ENCODE results near the gene GJA4.
"Not testable (repeated sequence)": the region's sequence is repeated elsewhere in the genome, so short reads cannot be mapped to it uniquely, and the experiment has no call there.

GJA4 gene

DNA sequence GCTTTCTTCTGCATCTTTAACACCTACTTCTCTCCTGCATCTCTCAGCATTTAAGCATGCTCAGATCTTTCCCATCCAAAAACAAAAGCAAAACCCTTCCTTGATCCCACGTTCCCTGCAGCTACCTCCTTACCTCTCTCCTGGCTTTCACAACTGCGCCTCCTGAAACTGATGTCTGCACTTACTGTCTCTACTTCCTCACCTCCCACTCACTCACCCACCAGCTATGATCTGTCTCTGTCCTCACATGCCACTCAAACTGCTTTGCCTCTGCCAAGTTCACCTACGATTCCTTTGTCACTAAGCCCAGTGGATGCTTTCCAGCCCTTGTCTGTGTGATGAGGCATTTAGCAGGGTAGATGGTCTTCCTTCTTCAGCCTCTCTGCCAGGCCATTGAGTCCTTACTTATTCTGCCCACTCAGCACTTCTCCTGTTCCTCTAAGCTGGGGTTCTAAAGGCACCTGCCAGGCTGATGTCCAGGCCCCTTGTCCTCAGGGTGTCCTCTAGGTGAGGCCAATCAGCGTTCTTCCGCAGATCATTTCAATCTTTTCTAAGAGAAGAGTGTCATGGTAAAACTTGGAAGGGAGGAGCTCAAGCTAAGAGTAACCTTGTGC is 21.8 kb upstream of the GJA4 start:
- DNase-seq = no peak

DNA sequence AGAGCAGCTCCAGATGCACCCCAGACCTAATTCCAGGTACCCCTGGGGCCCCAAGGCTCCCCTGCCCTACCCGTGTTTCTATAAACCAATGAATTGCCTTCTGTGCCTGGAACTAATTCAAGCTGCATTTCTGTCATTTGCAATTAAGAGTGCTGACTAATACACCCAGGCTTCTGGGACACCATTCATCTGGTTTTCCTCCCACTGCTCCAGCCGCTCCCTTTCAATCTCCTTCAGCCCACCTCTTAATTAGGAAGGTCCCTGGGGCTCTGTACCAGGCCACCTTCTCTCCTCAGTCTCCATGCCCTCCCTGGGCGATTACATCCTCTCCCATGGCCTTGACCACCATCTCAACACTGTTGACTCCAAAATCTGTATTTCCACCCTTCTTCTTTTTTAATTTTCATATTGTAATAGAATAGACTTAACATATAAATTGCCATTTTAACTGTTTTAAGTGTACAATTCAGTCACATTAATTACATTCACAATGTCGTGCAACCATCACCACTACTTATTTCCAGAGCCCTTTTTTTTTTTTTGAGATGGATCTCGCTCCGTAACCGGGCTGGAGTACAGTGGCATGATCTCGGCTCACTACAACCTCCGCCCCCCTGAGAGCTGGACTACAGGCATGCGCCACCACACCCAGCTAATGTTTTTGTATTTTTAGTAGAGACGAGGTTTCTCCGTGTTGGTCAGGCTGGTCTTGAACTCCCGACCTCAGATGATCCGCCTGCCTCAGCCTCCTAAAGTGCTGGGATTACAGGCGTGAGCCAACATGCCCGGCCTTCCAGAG is 21.0 kb upstream of the GJA4 start:
- no peak for DNase-seq

DNA sequence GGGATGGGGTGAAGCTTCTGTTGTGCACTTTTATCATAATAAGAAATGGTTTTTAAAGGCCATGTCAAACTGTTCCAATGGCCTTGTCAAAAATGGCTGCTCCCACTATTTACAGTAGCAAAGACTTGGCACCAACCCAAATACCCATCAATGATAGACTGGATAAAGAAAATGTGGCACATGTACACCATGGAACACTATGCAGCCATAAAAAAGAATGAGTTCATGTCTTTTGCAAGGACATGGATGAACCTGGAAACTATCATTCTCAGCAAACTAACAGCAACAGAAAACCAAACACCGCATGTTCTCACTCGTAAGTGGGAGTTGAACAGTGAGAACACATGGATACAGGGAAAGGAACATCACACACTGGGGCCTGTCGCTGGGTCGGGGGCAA is 19.7 kb upstream of the GJA4 start:
- not testable (repeated sequence) for DNase-seq

DNA sequence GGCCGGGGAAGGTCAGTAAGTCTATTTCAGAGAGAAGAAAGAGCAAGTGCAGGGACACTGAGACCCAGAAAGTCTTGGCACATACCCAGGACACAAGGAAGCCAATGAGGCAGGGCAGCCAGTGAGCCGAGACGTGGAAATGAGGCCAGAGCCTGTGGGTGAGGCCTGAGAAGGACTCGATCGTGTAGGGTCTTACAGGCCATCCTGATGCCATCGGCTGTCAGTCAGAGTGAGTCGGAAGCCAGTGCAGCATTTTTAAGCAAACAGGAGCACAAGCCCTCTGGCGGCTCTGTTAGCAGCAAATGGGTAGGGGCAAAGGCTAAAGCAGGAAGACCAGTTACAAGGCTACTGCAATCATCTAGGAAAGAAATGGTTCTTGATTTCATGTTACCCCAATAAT is 17.8 kb upstream of the GJA4 start:
- no peak for DNase-seq

- DNase-seq = no peak
Measured at GRCh38 chr1:34776911-34777310, 15.9 kb upstream of the GJA4 start.

DNA sequence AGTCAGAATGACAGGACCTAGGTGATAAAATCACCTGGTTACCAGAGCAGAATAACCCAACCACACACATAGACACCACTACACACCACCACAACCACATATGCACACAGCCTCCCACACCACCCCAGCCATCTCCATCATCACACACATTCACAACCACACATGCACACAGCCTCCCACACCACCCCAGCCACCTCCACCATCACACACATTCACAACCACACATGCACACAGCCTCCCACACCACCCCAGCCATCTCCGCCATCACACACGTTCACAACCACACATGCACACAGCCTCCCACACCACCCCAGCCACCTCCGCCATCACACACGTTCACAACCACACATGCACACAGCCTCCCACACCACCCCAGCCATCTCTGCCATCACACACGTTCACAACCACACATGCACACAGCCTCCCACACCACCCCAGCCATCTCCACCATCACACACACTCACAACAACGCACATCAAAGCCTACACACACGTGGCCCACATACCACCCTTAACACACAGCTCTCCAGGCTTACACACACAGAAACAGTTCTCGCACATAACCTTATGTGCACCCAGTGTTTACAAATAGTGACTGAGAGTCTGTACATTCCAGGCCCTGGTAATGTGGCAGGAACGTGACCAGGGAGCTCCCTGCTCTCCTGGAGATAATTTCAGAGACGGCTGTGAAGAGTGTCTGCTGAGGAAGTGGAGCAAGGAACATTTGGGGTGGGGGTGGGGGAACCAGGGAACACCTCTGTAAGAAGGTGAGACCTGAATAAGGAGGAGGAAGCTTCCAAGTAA is 15.1 kb upstream of the GJA4 start:
- DNase-seq = no peak

- no peak for DNase-seq
Measured at GRCh38 chr1:34778381-34778780, 14.4 kb upstream of the GJA4 start.

DNA sequence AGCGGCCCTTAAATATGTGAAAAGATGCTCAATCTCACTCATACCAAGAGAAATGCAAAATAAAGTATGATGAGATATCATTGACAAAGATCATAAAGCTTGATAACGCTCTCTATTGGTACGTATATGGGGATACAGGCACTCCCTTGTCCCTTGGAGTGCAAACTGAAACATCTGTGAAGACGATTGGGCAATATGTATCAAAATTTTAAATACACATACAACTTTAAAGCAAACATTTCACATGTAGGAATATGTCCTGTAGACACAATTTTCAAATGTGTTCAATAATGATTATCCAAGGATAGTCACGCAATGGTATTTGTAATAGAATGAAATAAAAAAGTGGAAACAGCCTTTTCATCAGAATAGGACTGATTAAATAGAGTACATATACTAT is 13.8 kb upstream of the GJA4 start:
- no peak for DNase-seq

GRCh38 chr1:34779526-34779925 is 13.3 kb upstream of the GJA4 start:
- DNase-seq = no peak

DNA sequence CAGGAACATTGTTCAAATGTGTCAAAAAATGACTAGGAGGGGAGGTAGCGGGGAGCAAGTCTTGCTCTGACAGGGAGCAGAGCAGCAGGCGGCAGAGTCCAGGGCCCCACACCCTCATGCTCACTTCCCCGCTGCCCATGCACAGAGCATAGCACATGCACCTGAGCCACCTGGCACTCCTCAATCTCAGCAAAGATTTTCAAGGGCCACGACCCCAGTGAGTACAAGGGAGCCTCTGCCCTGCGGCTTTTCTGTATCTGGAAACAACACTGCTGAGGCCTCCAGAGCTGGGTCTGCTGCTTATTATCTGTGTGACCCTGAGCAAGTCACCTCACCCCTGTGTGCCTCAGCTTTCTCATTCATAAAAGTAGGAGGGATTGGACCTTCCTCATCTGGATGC is 12.8 kb upstream of the GJA4 start:
- no peak for DNase-seq

DNA sequence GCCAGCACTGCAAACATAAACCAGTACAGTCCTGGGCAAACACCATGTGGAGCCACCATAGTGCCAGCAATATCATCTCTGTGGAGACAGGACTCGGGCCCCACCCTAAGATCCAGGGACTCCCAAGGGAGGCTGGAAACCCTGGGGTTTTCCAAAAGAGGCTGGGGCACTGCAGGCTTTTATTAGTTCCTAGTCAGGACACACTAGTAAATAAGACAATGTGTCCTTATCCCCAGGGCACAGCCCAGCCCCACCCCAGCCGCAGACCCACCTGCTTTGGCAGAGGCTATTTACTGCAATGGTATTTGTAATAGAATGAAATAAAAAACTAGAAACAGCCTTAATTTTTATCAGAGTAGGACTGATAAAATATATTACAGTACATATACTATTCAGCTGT is 12.3 kb upstream of the GJA4 start:
- DNase-seq = no peak

GRCh38 chr1:34781071-34781843 is 11.5 kb upstream of the GJA4 start, which contains the start of gene GJB3:
GJB3 (plus strand) TSS chr1:34781214; CDS start chr1:34784763, 3,549 bp downstream.
- DNase-seq = no peak

DNA sequence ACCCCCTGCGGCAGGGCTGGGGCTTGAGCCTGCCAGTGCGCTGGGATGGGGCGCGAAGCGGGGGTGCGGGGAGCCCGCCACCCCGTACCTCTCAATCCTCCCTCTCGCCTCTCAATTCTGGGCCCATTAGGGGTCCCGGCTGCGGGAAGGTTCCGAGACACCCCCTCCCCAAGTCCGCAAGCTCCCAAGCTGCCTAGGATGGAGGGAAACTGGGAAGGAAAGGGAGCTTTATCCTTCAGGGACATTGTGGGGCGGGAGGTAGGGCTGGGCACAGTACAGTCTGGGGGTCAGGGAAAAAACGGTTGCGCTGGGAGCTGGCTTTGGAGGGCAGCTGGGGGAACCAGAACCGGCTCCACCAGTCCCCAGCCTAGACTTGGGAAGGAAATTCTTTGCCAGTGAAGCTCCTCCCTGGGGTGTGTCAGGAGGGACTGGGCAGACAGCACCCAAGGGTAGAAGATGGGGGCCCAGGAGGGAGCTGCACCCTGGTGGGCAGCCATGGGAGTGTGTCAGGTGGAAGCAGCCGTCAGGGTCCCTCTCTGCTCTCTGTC is 10.9 kb upstream of the GJA4 start:
- no peak for DNase-seq

DNA sequence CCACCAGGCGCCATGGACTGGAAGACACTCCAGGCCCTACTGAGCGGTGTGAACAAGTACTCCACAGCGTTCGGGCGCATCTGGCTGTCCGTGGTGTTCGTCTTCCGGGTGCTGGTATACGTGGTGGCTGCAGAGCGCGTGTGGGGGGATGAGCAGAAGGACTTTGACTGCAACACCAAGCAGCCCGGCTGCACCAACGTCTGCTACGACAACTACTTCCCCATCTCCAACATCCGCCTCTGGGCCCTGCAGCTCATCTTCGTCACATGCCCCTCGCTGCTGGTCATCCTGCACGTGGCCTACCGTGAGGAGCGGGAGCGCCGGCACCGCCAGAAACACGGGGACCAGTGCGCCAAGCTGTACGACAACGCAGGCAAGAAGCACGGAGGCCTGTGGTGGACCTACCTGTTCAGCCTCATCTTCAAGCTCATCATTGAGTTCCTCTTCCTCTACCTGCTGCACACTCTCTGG is 8.0 kb upstream of the GJA4 start:
- no peak for DNase-seq

DNA sequence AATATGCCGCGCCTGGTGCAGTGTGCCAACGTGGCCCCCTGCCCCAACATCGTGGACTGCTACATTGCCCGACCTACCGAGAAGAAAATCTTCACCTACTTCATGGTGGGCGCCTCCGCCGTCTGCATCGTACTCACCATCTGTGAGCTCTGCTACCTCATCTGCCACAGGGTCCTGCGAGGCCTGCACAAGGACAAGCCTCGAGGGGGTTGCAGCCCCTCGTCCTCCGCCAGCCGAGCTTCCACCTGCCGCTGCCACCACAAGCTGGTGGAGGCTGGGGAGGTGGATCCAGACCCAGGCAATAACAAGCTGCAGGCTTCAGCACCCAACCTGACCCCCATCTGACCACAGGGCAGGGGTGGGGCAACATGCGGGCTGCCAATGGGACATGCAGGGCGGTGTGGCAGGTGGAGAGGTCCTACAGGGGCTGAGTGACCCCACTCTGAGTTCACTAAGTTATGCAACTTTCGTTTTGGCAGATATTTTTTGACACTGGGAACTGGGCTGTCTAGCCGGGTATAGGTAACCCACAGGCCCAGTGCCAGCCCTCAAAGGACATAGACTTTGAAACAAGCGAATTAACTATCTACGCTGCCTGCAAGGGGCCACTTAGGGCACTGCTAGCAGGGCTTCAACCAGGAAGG is 7.4 kb upstream of the GJA4 start:
- DNase-seq = no peak

GRCh38 chr1:34785875-34786470 is 6.8 kb upstream of the GJA4 start:
- no peak for DNase-seq

GRCh38 chr1:34786521-34787325 is 6.1 kb upstream of the GJA4 start:
- DNase-seq = peak; percentile 12

DNA sequence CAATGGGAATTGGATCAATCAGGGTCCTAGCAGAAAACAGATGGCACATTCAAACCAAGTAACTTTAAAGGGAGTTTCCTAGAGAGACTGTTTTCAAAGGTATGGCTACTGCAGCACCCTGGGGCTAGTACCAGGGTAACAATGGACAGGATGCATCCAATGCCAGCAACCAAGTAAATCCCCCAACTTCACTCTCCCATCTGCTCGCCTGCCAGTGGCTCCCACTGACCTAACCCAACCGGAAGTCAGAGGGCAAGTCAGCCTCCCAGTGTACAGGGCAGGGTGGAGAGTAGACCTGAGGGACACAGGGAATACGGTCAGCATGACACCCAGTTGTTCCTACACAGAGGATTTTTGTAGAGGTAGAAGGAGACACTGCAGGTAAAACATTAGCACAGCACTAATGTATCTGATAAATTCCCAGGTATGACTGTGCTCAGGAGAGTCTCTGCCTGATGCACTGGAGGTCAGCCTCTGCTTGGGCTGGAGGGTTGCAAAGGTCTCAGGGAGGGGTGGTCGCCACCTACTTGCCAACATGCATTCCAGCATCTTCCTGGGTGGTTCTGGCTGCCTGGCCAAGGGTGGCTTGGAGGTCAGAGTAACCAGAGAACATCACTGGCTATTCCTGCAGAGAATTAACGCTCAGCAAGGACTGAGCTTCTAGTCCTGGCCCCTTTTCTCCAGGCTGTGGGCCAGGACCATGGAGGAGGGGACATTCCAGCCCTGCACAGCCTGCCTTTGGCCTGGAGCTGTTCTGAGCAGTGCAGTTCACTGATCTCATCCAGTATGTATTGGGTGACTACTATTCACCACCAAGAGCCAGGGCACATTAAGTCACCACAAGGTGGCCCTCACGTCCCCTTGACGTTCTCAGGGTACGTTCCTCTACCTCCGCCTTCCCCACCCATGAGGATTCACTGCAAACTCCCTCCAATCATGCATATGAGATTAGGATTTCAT is 5.1 kb upstream of the GJA4 start:
- DNase-seq = no peak

DNA sequence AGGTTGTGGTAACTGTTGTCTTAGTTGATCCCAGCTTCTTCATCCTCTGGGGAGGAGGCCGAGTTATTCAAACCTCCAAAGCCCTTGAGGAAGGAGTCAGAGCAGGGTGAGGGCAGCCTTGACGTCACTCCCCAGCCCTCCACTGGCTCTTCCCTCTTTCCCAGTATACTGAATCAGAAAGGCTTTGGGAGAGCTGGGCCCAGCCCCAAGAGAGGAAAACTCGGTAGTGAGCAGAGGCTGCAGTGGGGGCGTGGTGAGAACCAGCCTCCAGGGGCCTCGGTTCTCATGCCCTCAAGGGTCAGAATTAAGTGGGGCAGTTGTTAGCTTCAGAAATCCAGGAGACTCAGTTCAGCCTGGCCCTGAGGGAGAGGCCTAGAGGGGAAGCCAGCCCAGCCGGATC is 1.8 kb upstream of the GJA4 start:
- DNase-seq = no peak

- DNase-seq = no peak
Measured at GRCh38 chr1:34792424-34792823, 375 bp upstream of the GJA4 start.
